A549 (cell line): ENCODE measurements around the gene ITPRIP. TPM values are rescaled to one million over a fixed set of nuclear protein-coding genes. Genes with fewer than 3 reads are reported as not detected.

Experiments
- ATAC-seq, 2 experiments: fragments of 200-7000 bp in 1 of 2; fragments of >200 bp in 1 of 2; cut with Nextera tagmentation in 1 of 2; cut with Tn5 transposase in 1 of 2; 3 replicates each; pipeline versions ENCODE4 v1.8.0 to v1.9.1; 2018 to 2020; ENCODE audit warnings: mild to moderate bottlenecking in 1 of 2, moderate library complexity in 1 of 2
- CTCF ChIA-PET: fragments of 300-600 bp; sonication (Branson Sonifier 250); formaldehyde crosslinking; extraction: SDS; loops from one replicate; lab custom pipeline; 2021; ENCODE audit warnings: antibody characterized with exemption, inconsistent platforms; lab: Yijun Ruan, JAX
- POLR2A ChIA-PET: fragments of 350-600 bp; formaldehyde crosslinking; extraction: SDS; loops from one replicate; lab custom pipeline; 2021; ENCODE audit warnings: antibody characterized with exemption, inconsistent platforms; lab: Yijun Ruan, JAX
- DNase-seq, 2 experiments: peaks; one replicate each; pipeline versions ENCODE4 v3.0.0 to v3.0.0-alpha.2; 2011 to 2016; ENCODE audit warnings: low read depth in 1 of 2, low spot score in 1 of 2
- FAIRE-seq: peaks from 2 replicates; lab custom pipeline; 2011; peaks lifted over from hg19 to GRCh38; lab: Jason Lieb, UNC
- H3K27ac ChIP-seq, 2 experiments: fragments of >200 bp; sonication (Bioruptor Twin); formaldehyde crosslinking; 3 replicates each; pipeline ENCODE4 v1.5.1; 2016 to 2017
- H3K4me1 ChIP-seq: fragments of >200 bp; sonication (Bioruptor Twin); formaldehyde crosslinking; 3 replicates; pipeline ENCODE4 v1.6.1; 2016
- H3K4me2 ChIP-seq: fragments of >200 bp; sonication (Bioruptor Twin); formaldehyde crosslinking; 3 replicates; pipeline ENCODE4 v1.6.1; 2016
- H3K4me3 ChIP-seq: fragments of >200 bp; sonication (Bioruptor Twin); formaldehyde crosslinking; 3 replicates; pipeline ENCODE4 v1.5.1; 2016
- H3K9me3 ChIP-seq: fragments of >200 bp; sonication (Bioruptor Twin); formaldehyde crosslinking; 3 replicates; pipeline ENCODE4 v1.6.1; 2016
- BCL3 ChIP-seq: fragments of >200 bp; sonication (Bioruptor Twin); formaldehyde crosslinking; IDR thresholded peaks from 3 replicates; pipeline ENCODE4 v1.6.1; 2016
- BHLHE40 ChIP-seq: IDR thresholded peaks from 2 replicates; pipeline ENCODE4 v1.6.1; 2012; ENCODE audit warnings: low read depth, low read length, inconsistent platforms
- CBX2 ChIP-seq: fragments of 200-600 bp; sonication (generic); IDR thresholded peaks from 2 replicates; pipeline ENCODE4 v1.6.1; 2016; ENCODE audit warnings: low read depth, mild to moderate bottlenecking, borderline replicate concordance
- CEBPB ChIP-seq, 2 experiments: fragments of >200 bp in 1 of 2; sonication (Bioruptor Twin) in 1 of 2; formaldehyde crosslinking in 1 of 2; IDR thresholded peaks; 2 replicates each; pipeline ENCODE4 v1.6.1; 2012 to 2016
- CHD2 ChIP-seq: fragments of 150-350 bp; IDR thresholded peaks from 2 replicates; pipeline ENCODE4 v1.6.1; 2014; ENCODE audit warnings: low read length; ENCODE audit not compliant: partially characterized antibody
- CHD4 ChIP-seq: fragments of 200-600 bp; sonication (generic); IDR thresholded peaks from 2 replicates; pipeline ENCODE4 v1.6.1; 2016; ENCODE audit warnings: antibody characterized with exemption, mild to moderate bottlenecking, borderline replicate concordance
- CTCF ChIP-seq: fragments of >200 bp; sonication (Bioruptor Twin); formaldehyde crosslinking; IDR thresholded peaks from 3 replicates; pipeline ENCODE4 v1.5.1; 2016
- E2F6 ChIP-seq: IDR thresholded peaks from 2 replicates; pipeline ENCODE4 v1.6.1; 2012; ENCODE audit warnings: low read depth, borderline replicate concordance
- ELK1 ChIP-seq: fragments of 150-350 bp; IDR thresholded peaks from 2 replicates; pipeline ENCODE4 v1.6.1; 2014; ENCODE audit warnings: low read depth, mild to moderate bottlenecking, low read length
- ESRRA ChIP-seq: fragments of 150-350 bp; IDR thresholded peaks from 2 replicates; pipeline ENCODE4 v1.6.1; 2014; ENCODE audit warnings: mild to moderate bottlenecking, low read length, borderline replicate concordance
- FOSL2 ChIP-seq, 2 experiments: fragments of 450-650 bp in 1 of 2; fragments of >200 bp in 1 of 2; sonication (Bioruptor Twin) in 1 of 2; formaldehyde crosslinking; IDR thresholded peaks; 2 replicates each; pipeline versions ENCODE4 v1.5.0 to v1.6.1; 2016 to 2020; ENCODE audit warnings: mild to moderate bottlenecking in 1 of 2, moderate library complexity in 1 of 2
- HEYL ChIP-seq: fragments of 250-450 bp; sonication (Bioruptor Pico); IDR thresholded peaks from 2 replicates; pipeline ENCODE4 v1.8.0; 2021; ENCODE audit warnings: mild to moderate bottlenecking, moderate library complexity
- JUN ChIP-seq, 2 experiments: fragments of >200 bp; sonication (Bioruptor Twin); formaldehyde crosslinking; IDR thresholded peaks; 2 replicates in 1 of 2; 3 replicates in 1 of 2; pipeline ENCODE4 v1.6.1; 2016 to 2017
- JUNB ChIP-seq: fragments of >200 bp; sonication (Bioruptor Twin); formaldehyde crosslinking; IDR thresholded peaks from 2 replicates; pipeline ENCODE4 v1.6.1; 2016
- MAX ChIP-seq: IDR thresholded peaks from 2 replicates; pipeline ENCODE4 v1.6.1; 2012
- NFE2L2 ChIP-seq: fragments of 150-350 bp; conservative IDR thresholded peaks from 2 replicates; pipeline ENCODE4 v1.6.1; 2014; ENCODE audit warnings: low read length
- NPAS2 ChIP-seq: fragments of 250-450 bp; sonication (Bioruptor Pico); IDR thresholded peaks from 2 replicates; pipeline ENCODE4 v1.8.0; 2022; ENCODE audit warnings: mild to moderate bottlenecking, moderate library complexity, borderline replicate concordance
- POLR2AphosphoS2 ChIP-seq: conservative IDR thresholded peaks from 2 replicates; pipeline ENCODE4 v1.6.1; 2012; ENCODE audit warnings: low read length, improper control_type of control experiment, inconsistent platforms
- RCOR1 ChIP-seq: fragments of 150-350 bp; IDR thresholded peaks from 2 replicates; pipeline ENCODE4 v1.6.1; 2014; ENCODE audit warnings: antibody characterized with exemption, low read length, low read depth
- RNF2 ChIP-seq: fragments of 200-600 bp; sonication (generic); IDR thresholded peaks from 2 replicates; pipeline ENCODE4 v1.6.1; 2016; ENCODE audit warnings: low read depth, mild to moderate bottlenecking, antibody characterized with exemption, moderate library complexity, borderline replicate concordance
- SMC3 ChIP-seq: fragments of >200 bp; sonication (Bioruptor Twin); formaldehyde crosslinking; IDR thresholded peaks from 3 replicates; pipeline ENCODE4 v1.6.1; 2018; ENCODE audit warnings: inconsistent platforms
- ZSCAN20 ChIP-seq: fragments of 250-450 bp; sonication (Bioruptor Pico); IDR thresholded peaks from 2 replicates; pipeline ENCODE4 v1.8.0; 2022; ENCODE audit warnings: mild to moderate bottlenecking, moderate library complexity
- WGBS: methylation state at CpG from one replicate; pipeline ENCODE4 v1.1.6; 2017; ENCODE audit errors: missing lambda C conversion rate; 5-methylcytosine and 5-hydroxymethylcytosine counted together
- polyA plus RNA-seq, 4 experiments: library from polyadenylated mRNA; depleted of rRNA in 3 of 4; stranded (reverse); fragments of >200 nt; fragmentation: RNase III in 1 of 4; extraction: RNeasy Plus Mini Kit Qiagen cat#74134 plus additional on column Dnase treatment in 1 of 4; gene quantifications; 2 replicates in 3 of 4; 3 replicates in 1 of 4; pipeline ENCODE4 v1.2.3, GENCODE V29; 2011 to 2017

ITPRIP gene
- polyA plus RNA-seq, 2 of the 4 experiments (the other 2 are of a cell fraction): 14.8 to 21.0 TPM

GRCh38 chr10:104299031-104299904, 39.0 kb downstream of the ITPRIP start:
- no peak for DNase-seq
- no peak for TF ChIP-seq RCOR1
- TF ChIP-seq CHD2: no peak
- no peak for TF ChIP-seq RNF2
- TF ChIP-seq BCL3: no peak
- no peak for TF ChIP-seq MAX
- no peak for TF ChIP-seq NFE2L2
- no peak for TF ChIP-seq E2F6
- no peak for TF ChIP-seq JUN (IDR thresholded peaks at IDR 0.05)
- no peak for TF ChIP-seq ESRRA
- TF ChIP-seq CHD4: no peak
- no peak for TF ChIP-seq BHLHE40
- TF ChIP-seq POLR2AphosphoS2: no peak
- no peak for TF ChIP-seq ELK1
- TF ChIP-seq FOSL2 (IDR thresholded peaks at IDR 0.05): no peak
- no peak for TF ChIP-seq FOSL2 (CRISPR knock-in tag; IDR thresholded peaks at IDR 0.05)
- TF ChIP-seq CEBPB (IDR thresholded peaks at IDR 0.05): no peak
- no peak for TF ChIP-seq CBX2
- TF ChIP-seq JUNB: no peak
- TF ChIP-seq SMC3: no peak
- no peak for TF ChIP-seq HEYL (CRISPR knock-in tag)
- CTCF ChIA-PET: interaction anchor here (0.6 to 3.9 kb wide), 11 partner anchors 8 to 348 kb away, joined by 3 to 36 read pairs (median 6); partner anchors contain the start of genes CFAP58 and ITPRIP
- Histone ChIP-seq H3K4me1 (peaks cover 7% of the 10 kb centered on the region; the same call in 1 of the 3 replicates), H3K9me3 (no peaks in the 10 kb centered on the region), H3K27ac (peak overlapping the region; percentile 7 to 9; a peak in 2 of 6 replicates), H3K4me2 (no peak overlapping the region), H3K4me3 (no peak overlapping the region)
- 74% methylated on average over 13 of the region's 13 CpGs for WGBS
- no peak for ATAC-seq
- FAIRE-seq: no peak
- POLR2A ChIA-PET: no interaction called here

GRCh38 chr10:104297697-104298660, 40.3 kb downstream of the ITPRIP start:
- POLR2A ChIA-PET: no interaction called here
- ATAC-seq (peak in 1 of 2 experiments; percentile 60; a peak in 3 of 6 replicates), DNase-seq (peak in 1 of 2 experiments; percentile 24), FAIRE-seq (no peak)
- CTCF ChIA-PET: interaction anchor here (0.8 to 12.7 kb wide), 9 partner anchors 14 to 323 kb away, joined by 3 to 339 read pairs (median 14); partner anchors contain the start of genes CFAP58 and ITPRIP
- Histone ChIP-seq H3K9me3 (no peaks in the 10 kb centered on the region), H3K4me2 (no peak overlapping the region), H3K27ac (no peak overlapping the region), H3K4me1 (peaks cover 7% of the 10 kb centered on the region; the same call in 1 of the 3 replicates), H3K4me3 (no peak overlapping the region)
- WGBS: 52% methylated on average over 17 of the region's 17 CpGs
- TF ChIP-seq CTCF: peak; percentile 18; the same call in 2 of the 3 replicates
- TF ChIP-seq NPAS2 (CRISPR knock-in tag): no peak
- TF ChIP-seq ZSCAN20 (CRISPR knock-in tag): no peak
